ENCODE data around the gene MTPN.

Gene MTPN

GRCh38 chr7:135959646-135960363, 17.4 kb downstream of the MTPN start:
- H3K9me3 ChIP-seq (ENCODE audit: control insufficient read depth, low read length): no peaks in the 10 kb centered on the region
- no peak overlapping the region for H3K4me3 ChIP-seq (ENCODE audit: insufficient read depth, low read depth, low read length)
- no peaks in the 10 kb centered on the region for H3K4me1 ChIP-seq (ENCODE audit: control insufficient read depth, insufficient read depth, low read length)
- H3K27me3 ChIP-seq (ENCODE audit: control insufficient read depth, insufficient read depth, low read length, poor library complexity, severe bottlenecking): no peaks in the 10 kb centered on the region
- no peak overlapping the region for H3K27ac ChIP-seq (ENCODE audit: insufficient read depth, low read depth, low read length, poor library complexity, severe bottlenecking)
- no peaks in the 10 kb centered on the region for H3K36me3 ChIP-seq (ENCODE audit: control insufficient read depth, insufficient read depth, low read length)

- Histone ChIP-seq H3K4me3 (ENCODE audit: insufficient read depth, low read depth, low read length) (no peak overlapping the region), H3K9me3 (ENCODE audit: control insufficient read depth, low read length) (no peaks in the 10 kb centered on the region), H3K27me3 (ENCODE audit: control insufficient read depth, insufficient read depth, low read length, poor library complexity, severe bottlenecking) (no peaks in the 10 kb centered on the region), H3K36me3 (ENCODE audit: control insufficient read depth, insufficient read depth, low read length) (no peaks in the 10 kb centered on the region), H3K4me1 (ENCODE audit: control insufficient read depth, insufficient read depth, low read length) (no peaks in the 10 kb centered on the region), H3K27ac (ENCODE audit: insufficient read depth, low read depth, low read length, poor library complexity, severe bottlenecking) (no peak overlapping the region)
- no CpG with 5 or more reads among the region's 1 CpG for WGBS, 2 experiments
Observed at GRCh38 chr7:135958173-135958572, 19.0 kb downstream of the MTPN start.

GRCh38 chr7:135957627-135958026, 19.5 kb downstream of the MTPN start:
- Histone ChIP-seq H3K9me3 (ENCODE audit: control insufficient read depth, low read length) (no peaks in the 10 kb centered on the region), H3K27ac (ENCODE audit: insufficient read depth, low read depth, low read length, poor library complexity, severe bottlenecking) (no peak overlapping the region), H3K36me3 (ENCODE audit: control insufficient read depth, insufficient read depth, low read length) (no peaks in the 10 kb centered on the region), H3K4me3 (ENCODE audit: insufficient read depth, low read depth, low read length) (no peak overlapping the region), H3K4me1 (ENCODE audit: control insufficient read depth, insufficient read depth, low read length) (no peaks in the 10 kb centered on the region), H3K27me3 (ENCODE audit: control insufficient read depth, insufficient read depth, low read length, poor library complexity, severe bottlenecking) (no peaks in the 10 kb centered on the region)
- 99 to 100% methylated on average over 2 of the region's 2 CpGs for WGBS, 2 experiments

- H3K9me3 ChIP-seq (ENCODE audit: control insufficient read depth, low read length): no peaks in the 10 kb centered on the region
- H3K4me1 ChIP-seq (ENCODE audit: control insufficient read depth, insufficient read depth, low read length): no peaks in the 10 kb centered on the region
- H3K36me3 ChIP-seq (ENCODE audit: control insufficient read depth, insufficient read depth, low read length): no peaks in the 10 kb centered on the region
- no peak overlapping the region for H3K27ac ChIP-seq (ENCODE audit: insufficient read depth, low read depth, low read length, poor library complexity, severe bottlenecking)
- WGBS, 2 experiments: 90 to 95% methylated on average over 2 of the region's 2 CpGs
- no peak overlapping the region for H3K4me3 ChIP-seq (ENCODE audit: insufficient read depth, low read depth, low read length)
- H3K27me3 ChIP-seq (ENCODE audit: control insufficient read depth, insufficient read depth, low read length, poor library complexity, severe bottlenecking): no peaks in the 10 kb centered on the region
Observed at GRCh38 chr7:135956393-135956792, 20.8 kb downstream of the MTPN start.

GRCh38 chr7:135950972-135951371, 26.2 kb downstream of the MTPN start:
- peaks cover 12% of the 10 kb centered on the region for H3K36me3 ChIP-seq (ENCODE audit: control insufficient read depth, insufficient read depth, low read length)
- 94 to 97% methylated on average over 2 of the region's 2 CpGs for WGBS, 2 experiments
- H3K4me1 ChIP-seq (ENCODE audit: control insufficient read depth, insufficient read depth, low read length): no peaks in the 10 kb centered on the region
- no peaks in the 10 kb centered on the region for H3K9me3 ChIP-seq (ENCODE audit: control insufficient read depth, low read length)
- H3K4me3 ChIP-seq (ENCODE audit: insufficient read depth, low read depth, low read length): no peak overlapping the region
- H3K27ac ChIP-seq (ENCODE audit: insufficient read depth, low read depth, low read length, poor library complexity, severe bottlenecking): no peak overlapping the region
- no peaks in the 10 kb centered on the region for H3K27me3 ChIP-seq (ENCODE audit: control insufficient read depth, insufficient read depth, low read length, poor library complexity, severe bottlenecking)

- H3K36me3 ChIP-seq (ENCODE audit: control insufficient read depth, insufficient read depth, low read length): peaks cover 12% of the 10 kb centered on the region
- H3K4me1 ChIP-seq (ENCODE audit: control insufficient read depth, insufficient read depth, low read length): no peaks in the 10 kb centered on the region
- H3K9me3 ChIP-seq (ENCODE audit: control insufficient read depth, low read length): no peaks in the 10 kb centered on the region
- no peak overlapping the region for H3K27ac ChIP-seq (ENCODE audit: insufficient read depth, low read depth, low read length, poor library complexity, severe bottlenecking)
- H3K4me3 ChIP-seq (ENCODE audit: insufficient read depth, low read depth, low read length): no peak overlapping the region
- no peaks in the 10 kb centered on the region for H3K27me3 ChIP-seq (ENCODE audit: control insufficient read depth, insufficient read depth, low read length, poor library complexity, severe bottlenecking)
Observed at GRCh38 chr7:135950429-135950828, 26.7 kb downstream of the MTPN start.

GRCh38 chr7:135946289-135947055, 30.7 kb downstream of the MTPN start:
- H3K36me3 ChIP-seq (ENCODE audit: control insufficient read depth, insufficient read depth, low read length): peaks cover 12% of the 10 kb centered on the region
- 91 to 94% methylated on average over 3 of the region's 3 CpGs for WGBS, 2 experiments
- H3K27ac ChIP-seq (ENCODE audit: insufficient read depth, low read depth, low read length, poor library complexity, severe bottlenecking): no peak overlapping the region
- H3K4me1 ChIP-seq (ENCODE audit: control insufficient read depth, insufficient read depth, low read length): no peaks in the 10 kb centered on the region
- no peak overlapping the region for H3K4me3 ChIP-seq (ENCODE audit: insufficient read depth, low read depth, low read length)
- no peaks in the 10 kb centered on the region for H3K27me3 ChIP-seq (ENCODE audit: control insufficient read depth, insufficient read depth, low read length, poor library complexity, severe bottlenecking)
- H3K9me3 ChIP-seq (ENCODE audit: control insufficient read depth, low read length): no peaks in the 10 kb centered on the region

- WGBS, 2 experiments: 88 to 100% methylated on average over 1 to 2 of the region's 2 CpGs
- Histone ChIP-seq H3K36me3 (ENCODE audit: control insufficient read depth, insufficient read depth, low read length) (no peaks in the 10 kb centered on the region), H3K9me3 (ENCODE audit: control insufficient read depth, low read length) (no peaks in the 10 kb centered on the region), H3K27me3 (ENCODE audit: control insufficient read depth, insufficient read depth, low read length, poor library complexity, severe bottlenecking) (no peaks in the 10 kb centered on the region), H3K4me3 (ENCODE audit: insufficient read depth, low read depth, low read length) (no peak overlapping the region), H3K27ac (ENCODE audit: insufficient read depth, low read depth, low read length, poor library complexity, severe bottlenecking) (no peak overlapping the region), H3K4me1 (ENCODE audit: control insufficient read depth, insufficient read depth, low read length) (no peaks in the 10 kb centered on the region)
Observed at GRCh38 chr7:135944753-135945152, 32.4 kb downstream of the MTPN start.

GRCh38 chr7:135943134-135943879, 33.9 kb downstream of the MTPN start:
- no peaks in the 10 kb centered on the region for H3K27me3 ChIP-seq (ENCODE audit: control insufficient read depth, insufficient read depth, low read length, poor library complexity, severe bottlenecking)
- no peak overlapping the region for H3K4me3 ChIP-seq (ENCODE audit: insufficient read depth, low read depth, low read length)
- H3K9me3 ChIP-seq (ENCODE audit: control insufficient read depth, low read length): no peaks in the 10 kb centered on the region
- 90 to 98% methylated on average over 2 to 3 of the region's 3 CpGs for WGBS, 2 experiments
- no peak overlapping the region for H3K27ac ChIP-seq (ENCODE audit: insufficient read depth, low read depth, low read length, poor library complexity, severe bottlenecking)
- H3K36me3 ChIP-seq (ENCODE audit: control insufficient read depth, insufficient read depth, low read length): no peaks in the 10 kb centered on the region
- no peaks in the 10 kb centered on the region for H3K4me1 ChIP-seq (ENCODE audit: control insufficient read depth, insufficient read depth, low read length)

- Histone ChIP-seq H3K9me3 (ENCODE audit: control insufficient read depth, low read length) (no peaks in the 10 kb centered on the region), H3K36me3 (ENCODE audit: control insufficient read depth, insufficient read depth, low read length) (no peaks in the 10 kb centered on the region), H3K27ac (ENCODE audit: insufficient read depth, low read depth, low read length, poor library complexity, severe bottlenecking) (no peak overlapping the region), H3K4me3 (ENCODE audit: insufficient read depth, low read depth, low read length) (no peak overlapping the region), H3K4me1 (ENCODE audit: control insufficient read depth, insufficient read depth, low read length) (peaks cover under 1% of the 10 kb centered on the region), H3K27me3 (ENCODE audit: control insufficient read depth, insufficient read depth, low read length, poor library complexity, severe bottlenecking) (no peaks in the 10 kb centered on the region)
- 86 to 98% methylated on average over 2 of the region's 2 CpGs for WGBS, 2 experiments
Observed at GRCh38 chr7:135942614-135943013, 34.5 kb downstream of the MTPN start.

Data from ectodermal cell (in vitro differentiated cells).